Activated naive CD8-positive, alpha-beta T cell treated with anti-CD3 and anti-CD28 coated beads, Interleukin-2, amount 10 ng/mL, durations not matched to agents 7 days and 5 days (primary cell): Measurements from ENCODE around the gene XRCC5. TPM values are rescaled to one million over a fixed set of nuclear protein-coding genes. Genes with fewer than 3 reads are reported as not detected.

Experiments used
- ATAC-seq: fragments of 150-1000 bp; cut with Tn5 transposase; one replicate; pipeline ENCODE4 v1.10.0; 2021; ENCODE audit warnings: low read depth, moderate library complexity
- POLR2A ChIA-PET: fragments of 350-600 bp; sonication (Branson Sonifier 250); formaldehyde crosslinking; loops from one replicate; lab custom pipeline; 2021; ENCODE audit warnings: antibody characterized with exemption; lab: Charles Lee
- DNase-seq: peaks from one replicate; pipeline ENCODE4 v3.0.0; 2021
- H3K27ac Mint-ChIP-seq: one replicate; pipeline ENCODE4 v1.8.0; 2022; ENCODE audit warnings: mild to moderate bottlenecking, mixed read lengths
- H3K27me3 Mint-ChIP-seq: one replicate; pipeline ENCODE4 v1.8.0; 2022; ENCODE audit warnings: mild to moderate bottlenecking, moderate library complexity, mixed read lengths
- H3K36me3 Mint-ChIP-seq: one replicate; pipeline ENCODE4 v1.8.0; 2021; ENCODE audit warnings: mild to moderate bottlenecking, mixed read lengths
- H3K4me1 Mint-ChIP-seq: one replicate; pipeline ENCODE4 v1.8.0; 2021; ENCODE audit warnings: mixed read lengths
- H3K4me3 Mint-ChIP-seq: one replicate; pipeline ENCODE4 v1.8.0; 2022; ENCODE audit warnings: mild to moderate bottlenecking, moderate library complexity, mixed read lengths
- H3K9me3 Mint-ChIP-seq: one replicate; pipeline ENCODE4 v1.8.0; 2021; ENCODE audit warnings: mixed read lengths
- total RNA-seq, 2 experiments: library from RNA; stranded (reverse); gene quantifications; one replicate each; pipeline ENCODE4 v1.2.3, GENCODE V29; 2021

Gene XRCC5
- total RNA-seq, 2 experiments from 2014 or later = 268 to 273 TPM

GRCh38 chr2:216098421-216099334, 10.5 kb upstream of the XRCC5 start:
- POLR2A ChIA-PET = no interaction called here
- H3K27me3 Mint-ChIP-seq = no peaks in the 10 kb centered on the region
- H3K4me1 Mint-ChIP-seq = no peaks in the 10 kb centered on the region
- H3K36me3 Mint-ChIP-seq = no peaks in the 10 kb centered on the region
- no peak overlapping the region for H3K4me3 Mint-ChIP-seq
- DNase-seq (no peak), ATAC-seq (no peak)
- H3K9me3 Mint-ChIP-seq = no peaks in the 10 kb centered on the region
- H3K27ac Mint-ChIP-seq = no peak overlapping the region

DNA sequence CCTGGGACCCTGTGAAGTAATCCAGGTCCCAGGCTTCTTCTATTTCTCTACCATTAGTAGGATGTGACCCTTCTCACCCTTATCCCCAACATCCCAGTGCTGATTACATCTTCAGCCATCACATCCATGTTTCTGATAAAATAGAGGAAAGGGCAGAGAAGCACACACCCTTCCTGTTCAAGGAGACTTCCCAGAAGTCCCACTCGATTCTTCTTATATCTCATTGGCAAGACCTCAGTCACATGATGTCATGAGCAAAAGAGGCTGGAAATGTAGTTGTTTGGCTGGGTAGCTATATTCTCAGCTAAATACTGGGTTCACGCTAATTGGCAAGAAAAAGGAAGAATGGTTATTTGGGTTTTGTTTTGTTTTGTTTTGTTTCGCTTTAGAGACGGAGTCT, 8.0 kb upstream of the XRCC5 start:
- POLR2A ChIA-PET = no interaction called here
- DNase-seq (no peak), ATAC-seq (no peak)
- Mint-ChIP-seq H3K4me3 (no peak overlapping the region), H3K36me3 (no peaks in the 10 kb centered on the region), H3K27ac (no peak overlapping the region), H3K9me3 (no peaks in the 10 kb centered on the region), H3K27me3 (no peaks in the 10 kb centered on the region), H3K4me1 (peaks cover 4% of the 10 kb centered on the region)

- no peaks in the 10 kb centered on the region for H3K9me3 Mint-ChIP-seq
- H3K4me3 Mint-ChIP-seq = no peak overlapping the region
- POLR2A ChIA-PET = no interaction called here
- H3K36me3 Mint-ChIP-seq = no peaks in the 10 kb centered on the region
- H3K27me3 Mint-ChIP-seq = no peaks in the 10 kb centered on the region
- DNase-seq = no peak
- ATAC-seq = no peak
- peaks cover 4% of the 10 kb centered on the region for H3K4me1 Mint-ChIP-seq
- no peak overlapping the region for H3K27ac Mint-ChIP-seq
These were observed 5.9 kb upstream of the XRCC5 start for GRCh38 chr2:216103213-216103612.

GRCh38 chr2:216104691-216105090, 4.5 kb upstream of the XRCC5 start:
- no peak for ATAC-seq
- peaks cover 3% of the 10 kb centered on the region for H3K36me3 Mint-ChIP-seq
- POLR2A ChIA-PET = interaction anchor here (1.2 kb wide), 1 partner anchor 23 kb away, joined by 6 read pairs; the partner anchor contains the start of genes PECR and TMEM169
- H3K9me3 Mint-ChIP-seq = no peaks in the 10 kb centered on the region
- no peak for DNase-seq
- no peak overlapping the region for H3K4me3 Mint-ChIP-seq
- no peak overlapping the region for H3K27ac Mint-ChIP-seq
- H3K27me3 Mint-ChIP-seq = no peaks in the 10 kb centered on the region
- peaks cover 12% of the 10 kb centered on the region for H3K4me1 Mint-ChIP-seq

DNA sequence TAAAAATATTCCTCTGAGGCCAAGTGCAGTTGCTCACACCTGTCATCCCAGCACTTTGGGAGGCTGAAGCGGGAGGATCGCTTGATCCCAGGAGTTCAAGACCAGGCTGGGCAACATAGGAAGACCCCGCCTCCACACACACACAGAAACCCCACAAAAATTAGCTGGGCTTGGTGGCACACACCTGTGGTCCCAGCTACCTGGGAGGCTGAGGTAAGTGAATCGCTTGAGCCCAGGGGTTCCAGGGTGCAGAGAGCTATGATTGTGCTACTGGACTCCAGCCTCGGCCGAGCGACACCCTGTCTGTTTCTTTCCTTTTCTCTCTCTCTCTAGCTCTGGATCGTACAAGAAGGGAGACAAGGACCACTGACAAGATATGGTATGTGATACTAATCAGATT, 1.8 kb upstream of the XRCC5 start:
- DNase-seq = no peak
- Mint-ChIP-seq H3K27me3 (no peaks in the 10 kb centered on the region), H3K27ac (no peak overlapping the region), H3K36me3 (peaks cover 19% of the 10 kb centered on the region), H3K4me1 (peaks cover 22% of the 10 kb centered on the region), H3K9me3 (no peaks in the 10 kb centered on the region), H3K4me3 (no peak overlapping the region)
- ATAC-seq = no peak
- POLR2A ChIA-PET = interaction anchor here (0.7 to 1.4 kb wide), 5 partner anchors 13 to 1337 kb away, joined by 3 to 6 read pairs (median 4); no protein-coding TSS in a partner anchor

- H3K27ac Mint-ChIP-seq = no peak overlapping the region
- DNase-seq = no peak
- no peak for ATAC-seq
- peaks cover 26% of the 10 kb centered on the region for H3K4me1 Mint-ChIP-seq
- POLR2A ChIA-PET = interaction anchor here (1.0 to 1.4 kb wide), 3 partner anchors 13 to 24 kb away, joined by 3 to 4 read pairs (median 3); no protein-coding TSS in a partner anchor
- H3K27me3 Mint-ChIP-seq = no peaks in the 10 kb centered on the region
- H3K9me3 Mint-ChIP-seq = no peaks in the 10 kb centered on the region
- peaks cover 19% of the 10 kb centered on the region for H3K36me3 Mint-ChIP-seq
- H3K4me3 Mint-ChIP-seq = no peak overlapping the region
These were observed 1.4 kb upstream of the XRCC5 start for GRCh38 chr2:216107760-216108159.

DNA sequence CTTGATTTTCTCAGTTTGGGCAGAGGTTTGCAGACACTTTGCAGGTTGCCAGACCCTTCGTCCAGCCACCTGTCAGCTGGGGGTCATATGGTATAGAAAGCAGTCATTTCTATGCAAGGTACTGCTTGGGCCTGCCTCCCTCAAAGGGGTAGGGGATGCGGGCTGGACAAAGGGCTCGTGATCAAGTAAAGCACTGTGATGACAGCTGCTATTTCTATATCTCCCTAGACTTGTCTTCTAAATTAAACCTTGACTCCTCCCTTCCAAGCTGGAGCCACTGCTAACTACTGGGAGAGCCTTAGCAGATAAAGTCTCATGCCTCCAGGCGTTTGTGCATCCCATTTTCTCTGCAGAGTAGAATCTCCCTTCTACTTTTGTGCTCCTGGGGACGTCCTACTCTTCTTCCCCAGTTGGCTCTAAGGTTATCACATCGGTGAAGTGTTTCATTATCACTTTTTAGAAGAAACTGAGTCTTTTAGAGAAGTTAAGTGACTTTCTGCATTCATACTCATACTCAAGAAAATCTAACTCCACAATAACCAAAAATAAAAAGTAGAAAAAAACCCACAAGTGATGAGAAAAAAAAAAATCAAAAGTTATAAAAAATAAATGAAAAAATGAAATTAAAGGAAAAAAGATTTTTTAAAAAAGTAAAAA, 710 bp upstream of the XRCC5 start:
- POLR2A ChIA-PET = interaction anchor here (0.8 to 3.0 kb wide), 8 partner anchors 9 to 74 kb away, joined by 3 to 21 read pairs (median 8); partner anchors contain the start of genes PECR and TMEM169
- ATAC-seq (no peak), DNase-seq (no peak)
- H3K9me3 Mint-ChIP-seq = no peaks in the 10 kb centered on the region
- H3K36me3 Mint-ChIP-seq = peaks cover 23% of the 10 kb centered on the region
- H3K4me3 Mint-ChIP-seq = peak overlapping the region; percentile 100
- H3K27me3 Mint-ChIP-seq = no peaks in the 10 kb centered on the region
- H3K4me1 Mint-ChIP-seq = peaks cover 33% of the 10 kb centered on the region
- peak overlapping the region; percentile 55 for H3K27ac Mint-ChIP-seq

DNA sequence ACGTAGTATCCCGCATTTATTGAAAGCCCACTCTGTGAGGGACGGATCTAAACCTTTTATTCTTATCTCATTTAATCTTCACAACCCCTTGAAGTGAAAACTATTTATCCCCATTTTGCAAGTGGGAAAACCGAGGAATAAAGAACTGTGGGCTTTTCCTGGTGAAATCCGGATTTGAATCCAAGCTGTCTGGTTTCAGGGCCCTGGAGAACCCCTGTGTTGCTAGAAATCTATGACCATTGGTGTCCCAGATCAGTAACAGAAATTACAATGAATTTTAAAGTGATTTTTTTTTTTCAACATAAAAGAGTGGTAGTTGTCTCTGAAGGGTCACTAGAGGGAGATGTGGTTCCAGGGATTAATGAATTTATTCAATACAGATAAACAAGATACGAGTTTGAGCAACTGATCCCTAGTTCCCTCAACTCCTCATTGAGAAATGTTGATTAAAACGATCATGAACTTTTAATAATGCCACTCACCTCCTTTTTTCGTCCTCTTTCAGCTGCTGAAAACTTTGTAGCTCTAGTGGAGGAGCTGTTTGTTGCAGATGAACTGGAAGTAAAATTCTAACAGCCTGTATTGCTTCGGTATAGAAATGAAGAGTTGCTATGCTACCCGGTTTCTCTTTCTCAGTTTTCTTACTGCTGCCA, 940 bp downstream of the XRCC5 start:
- ATAC-seq = no peak
- POLR2A ChIA-PET = interaction anchor here (0.7 to 3.0 kb wide), 13 partner anchors 8 to 388 kb away, joined by 3 to 21 read pairs (median 4); partner anchors contain the start of genes PECR, RPL37A and TMEM169
- H3K36me3 Mint-ChIP-seq = peaks cover 35% of the 10 kb centered on the region
- H3K4me1 Mint-ChIP-seq = peaks cover 42% of the 10 kb centered on the region
- H3K27ac Mint-ChIP-seq = peak overlapping the region; percentile 99
- H3K4me3 Mint-ChIP-seq = peak overlapping the region; percentile 100
- H3K9me3 Mint-ChIP-seq = no peaks in the 10 kb centered on the region
- DNase-seq = no peak
- no peaks in the 10 kb centered on the region for H3K27me3 Mint-ChIP-seq

- Mint-ChIP-seq H3K27me3 (no peaks in the 10 kb centered on the region), H3K36me3 (peaks cover 37% of the 10 kb centered on the region), H3K4me3 (peak overlapping the region; percentile 100), H3K9me3 (no peaks in the 10 kb centered on the region), H3K27ac (peak overlapping the region; percentile 99), H3K4me1 (peaks cover 45% of the 10 kb centered on the region)
- ATAC-seq (no peak), DNase-seq (no peak)
- POLR2A ChIA-PET = interaction anchor here (0.7 to 3.0 kb wide), 9 partner anchors 9 to 388 kb away, joined by 3 to 21 read pairs (median 4); partner anchors contain the start of genes PECR, RPL37A and TMEM169
These were observed 1.5 kb downstream of the XRCC5 start for GRCh38 chr2:216110620-216111019.

- no peaks in the 10 kb centered on the region for H3K9me3 Mint-ChIP-seq
- peaks cover 38% of the 10 kb centered on the region for H3K36me3 Mint-ChIP-seq
- H3K27ac Mint-ChIP-seq = peak overlapping the region; percentile 31
- peaks cover 46% of the 10 kb centered on the region for H3K4me1 Mint-ChIP-seq
- POLR2A ChIA-PET = interaction anchor here (0.8 to 3.0 kb wide), 7 partner anchors 9 to 74 kb away, joined by 3 to 21 read pairs (median 10); partner anchors contain the start of genes PECR and TMEM169
- no peak for ATAC-seq
- no peaks in the 10 kb centered on the region for H3K27me3 Mint-ChIP-seq
- peak overlapping the region; percentile 100 for H3K4me3 Mint-ChIP-seq
- no peak for DNase-seq
These were observed 2.0 kb downstream of the XRCC5 start for GRCh38 chr2:216111122-216111521.

DNA sequence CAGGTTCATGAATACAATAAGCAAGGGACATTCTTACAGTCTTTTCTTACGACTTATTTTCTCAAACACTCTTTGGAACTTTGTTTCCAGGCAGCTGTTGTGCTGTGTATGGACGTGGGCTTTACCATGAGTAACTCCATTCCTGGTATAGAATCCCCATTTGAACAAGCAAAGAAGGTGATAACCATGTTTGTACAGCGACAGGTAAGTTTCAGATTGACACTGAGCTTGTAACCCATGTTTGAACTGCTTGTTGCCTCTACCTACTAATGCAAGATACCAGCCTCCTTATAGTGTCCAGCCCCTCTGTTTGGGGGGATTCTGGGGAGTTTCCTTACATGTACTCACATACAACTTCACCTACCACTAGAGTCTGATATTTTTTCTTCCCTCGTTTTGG, 3.8 kb downstream of the XRCC5 start:
- POLR2A ChIA-PET = no interaction called here
- ATAC-seq = no peak
- Mint-ChIP-seq H3K4me3 (peak overlapping the region; percentile 41), H3K9me3 (no peaks in the 10 kb centered on the region), H3K4me1 (peaks cover 62% of the 10 kb centered on the region), H3K27me3 (no peaks in the 10 kb centered on the region), H3K27ac (peak overlapping the region; percentile 81), H3K36me3 (peaks cover 51% of the 10 kb centered on the region)
- DNase-seq = no peak

DNA sequence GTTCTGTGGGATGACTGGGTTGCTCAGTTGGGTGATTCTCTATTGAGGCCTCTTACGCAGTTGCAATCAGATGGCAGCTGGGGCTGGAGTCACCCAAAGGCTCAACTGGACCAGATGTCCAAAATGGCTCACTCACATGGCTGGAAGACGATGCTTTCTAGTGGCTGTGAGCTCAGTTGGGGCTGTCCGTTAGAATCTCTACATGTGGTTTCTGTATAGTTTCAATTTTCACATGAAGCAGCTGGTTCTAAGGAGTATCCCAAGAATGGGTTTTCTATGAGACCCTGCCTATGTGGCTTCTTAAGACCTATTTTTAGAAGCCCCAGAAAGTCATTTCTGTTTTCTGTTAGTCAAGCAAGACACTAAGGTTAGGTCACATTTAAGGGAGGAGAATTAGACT, 4.4 kb downstream of the XRCC5 start:
- Mint-ChIP-seq H3K36me3 (peaks cover 56% of the 10 kb centered on the region), H3K27ac (peak overlapping the region; percentile 81), H3K4me1 (peaks cover 65% of the 10 kb centered on the region), H3K27me3 (no peaks in the 10 kb centered on the region), H3K9me3 (no peaks in the 10 kb centered on the region), H3K4me3 (peak overlapping the region; percentile 41)
- no peak for DNase-seq
- no peak for ATAC-seq
- POLR2A ChIA-PET = no interaction called here

- ATAC-seq = no peak
- no peaks in the 10 kb centered on the region for H3K9me3 Mint-ChIP-seq
- peak overlapping the region; percentile 88 for H3K27ac Mint-ChIP-seq
- peaks cover 59% of the 10 kb centered on the region for H3K36me3 Mint-ChIP-seq
- peaks cover 67% of the 10 kb centered on the region for H3K4me1 Mint-ChIP-seq
- no peak for DNase-seq
- H3K27me3 Mint-ChIP-seq = no peaks in the 10 kb centered on the region
- peak overlapping the region; percentile 97 for H3K4me3 Mint-ChIP-seq
- POLR2A ChIA-PET = interaction anchor here (0.6 kb wide), 1 partner anchor 53 kb away, joined by 4 read pairs; no protein-coding TSS in a partner anchor
These were observed 5.2 kb downstream of the XRCC5 start for GRCh38 chr2:216114382-216114713.
